MM.1S (cell line): ENCODE results near the gene YAF2.

Source experiments
- CTCF ChIP-seq: fragments of 300-600 bp; sonication (generic); IDR thresholded peaks from 2 replicates; pipeline ENCODE4 v1.5.1; 2016; ENCODE audit warnings: antibody characterized with exemption, low read length, mixed read lengths
- EZH2 ChIP-seq: fragments of 300-600 bp; sonication (generic); optimal IDR thresholded peaks from 2 replicates; pipeline ENCODE3; 2017; ENCODE audit warnings: low read depth, mild to moderate bottlenecking, antibody characterized with exemption, low read length, mixed read lengths
- EZH2phosphoT487 ChIP-seq: fragments of 300-600 bp; sonication (generic); IDR thresholded peaks from 2 replicates; pipeline ENCODE4 v1.6.1; 2018; ENCODE audit warnings: antibody characterized with exemption, low read length

GRCh38 chr12:42217656-42218055 lies 20.4 kb downstream of the YAF2 start:
- TF ChIP-seq CTCF (no peak), EZH2 (no peak), EZH2phosphoT487 (no peak)
